ENCODE data around the gene ZNF148.

- TF ChIP-seq CTCF (IDR thresholded peaks at IDR 0.05): no peak
- no peak for TF ChIP-seq POLR2A (IDR thresholded peaks at IDR 0.05)
These were observed 183.9 kb downstream of the ZNF148 start for GRCh38 chr3:125191256-125191655.
